Tibial nerve (tissue), 4 donors: Measurements from ENCODE around the gene AAK1. TPM values are rescaled to one million over a fixed set of nuclear protein-coding genes. Genes with fewer than 3 reads are reported as not detected.

ENCODE experiments used
- DNase-seq, 2 donors: peaks; one replicate each; pipeline ENCODE4 v3.0.0-alpha.2; 2019; ENCODE audit warnings: low spot score in 2 of 2
- H3K27ac ChIP-seq, 4 donors: fragments of 200-600 bp; sonication (generic) in 3 of 4; one replicate each; pipeline ENCODE4 v1.5.1; 2017 to 2019; ENCODE audit warnings: mild to moderate bottlenecking in 1 of 4
- H3K27me3 ChIP-seq, 2 donors: fragments of 200-600 bp; sonication (generic) in 1 of 2; one replicate each; pipeline versions ENCODE4 v1.5.1 to v1.6.0; 2017 to 2019
- H3K36me3 ChIP-seq, 3 donors: fragments of 200-600 bp; sonication (generic); one replicate each; pipeline ENCODE4 v1.5.1; 2018 to 2019
- H3K4me1 ChIP-seq, 4 donors: fragments of 200-600 bp; sonication (generic) in 3 of 4; one replicate each; pipeline ENCODE4 v1.5.1; 2017 to 2019
- H3K4me3 ChIP-seq, 4 donors: fragments of 200-600 bp; sonication (generic) in 3 of 4; one replicate each; pipeline ENCODE4 v1.5.1; 2017 to 2019; ENCODE audit warnings: mild to moderate bottlenecking in 1 of 4, moderate library complexity in 1 of 4
- H3K9me3 ChIP-seq, 4 donors: fragments of 200-600 bp; sonication (generic) in 3 of 4; one replicate each; pipeline ENCODE4 v1.5.1; 2017 to 2019
- CTCF ChIP-seq, 5 experiments: fragments of 200-600 bp in 3 of 5; fragments of 450-650 bp in 2 of 5; sonication (generic) in 3 of 5; IDR thresholded peaks; one replicate each; pipeline ENCODE4 v1.5.1; 2016 to 2019; ENCODE audit warnings: antibody characterized with exemption in 5 of 5, mild to moderate bottlenecking in 3 of 5, moderate library complexity in 2 of 5
- EP300 ChIP-seq, 2 donors: sonication (generic); formaldehyde crosslinking; IDR thresholded peaks; one replicate each; pipeline ENCODE4 v1.6.1; 2017; ENCODE audit warnings: antibody characterized with exemption in 2 of 2, mild to moderate bottlenecking in 1 of 2
- POLR2A ChIP-seq, 2 donors: fragments of 450-650 bp; IDR thresholded peaks; one replicate each; pipeline ENCODE4 v1.6.1; 2017; ENCODE audit warnings: antibody characterized with exemption in 2 of 2, mild to moderate bottlenecking in 2 of 2, moderate library complexity in 2 of 2
- WGBS, 2 donors: methylation state at CpG; one replicate each; pipeline ENCODE4 v1.1.5; 2018; 5-methylcytosine and 5-hydroxymethylcytosine counted together
- total RNA-seq, 4 donors: library from RNA; depleted of rRNA; stranded (reverse); fragments of >200 nt; gene quantifications; one replicate each; pipeline ENCODE4 v1.1.0, GENCODE V29; 2016

Gene AAK1
- total RNA-seq, 4 donors from 2014 or later: 29.2 to 70.5 (median 44.5) TPM

GRCh38 chr2:69518841-69519240 is 124.7 kb downstream of the AAK1 start:
- H3K4me3 ChIP-seq: no peak overlapping the region
- H3K36me3 ChIP-seq: peaks cover 0 to 70% (median 10%) of the 10 kb centered on the region in 3 donors
- WGBS, 2 donors: 62 to 74% methylated on average over 6 of the region's 6 CpGs
- H3K27ac ChIP-seq: peak overlapping the region in 1 of 4 donors; percentile 57
- TF ChIP-seq CTCF (IDR thresholded peaks at IDR 0.05): no peak
- TF ChIP-seq EP300 (IDR thresholded peaks at IDR 0.05): no peak
- no peak for TF ChIP-seq POLR2A (IDR thresholded peaks at IDR 0.05)
- DNase-seq: peak in 1 of 2 donors; percentile 17
- H3K9me3 ChIP-seq: no peaks in the 10 kb centered on the region
- H3K27me3 ChIP-seq: no peaks in the 10 kb centered on the region
- peaks cover 0 to 10% (median 0%) of the 10 kb centered on the region in 4 donors for H3K4me1 ChIP-seq

- H3K27me3 ChIP-seq: no peaks in the 10 kb centered on the region
- H3K36me3 ChIP-seq: peaks cover 0 to 71% (median 10%) of the 10 kb centered on the region in 3 donors
- peak in 1 of 2 donors; percentile 29 for TF ChIP-seq EP300 (IDR thresholded peaks at IDR 0.05)
- no peak for TF ChIP-seq CTCF (IDR thresholded peaks at IDR 0.05)
- no peak overlapping the region for H3K4me3 ChIP-seq
- WGBS, 2 donors: 77 to 78% methylated on average over 7 of the region's 7 CpGs
- no peak for DNase-seq
- no peaks in the 10 kb centered on the region for H3K9me3 ChIP-seq
- peak overlapping the region in 2 of 4 donors; percentile 55 to 64 for H3K27ac ChIP-seq
- peaks cover 0 to 10% (median 0%) of the 10 kb centered on the region in 4 donors for H3K4me1 ChIP-seq
These were observed 126.1 kb downstream of the AAK1 start for GRCh38 chr2:69517410-69517809.

- Histone ChIP-seq H3K9me3 (no peaks in the 10 kb centered on the region), H3K27ac (peak overlapping the region in 1 of 4 donors; percentile 19), H3K27me3 (no peaks in the 10 kb centered on the region), H3K36me3 (peaks cover 0 to 75% (median 10%) of the 10 kb centered on the region in 3 donors), H3K4me3 (no peak overlapping the region), H3K4me1 (peaks cover 0 to 10% (median 0%) of the 10 kb centered on the region in 4 donors)
- 74 to 76% methylated on average over 1 of the region's 1 CpG for WGBS, 2 donors
- TF ChIP-seq EP300 (IDR thresholded peaks at IDR 0.05) (no peak), POLR2A (IDR thresholded peaks at IDR 0.05) (no peak), CTCF (IDR thresholded peaks at IDR 0.05) (no peak)
- DNase-seq: no peak
These were observed 128.7 kb downstream of the AAK1 start for GRCh38 chr2:69514819-69515218.

- H3K27me3 ChIP-seq: no peaks in the 10 kb centered on the region
- peaks cover 0 to 78% (median 9%) of the 10 kb centered on the region in 3 donors for H3K36me3 ChIP-seq
- DNase-seq: no peak
- TF ChIP-seq POLR2A (IDR thresholded peaks at IDR 0.05) (no peak), CTCF (IDR thresholded peaks at IDR 0.05) (no peak), EP300 (IDR thresholded peaks at IDR 0.05) (no peak)
- no peak overlapping the region for H3K4me3 ChIP-seq
- 78 to 84% methylated on average over 2 of the region's 2 CpGs for WGBS, 2 donors
- peak overlapping the region in 1 of 4 donors; percentile 19 for H3K27ac ChIP-seq
- H3K4me1 ChIP-seq: peaks cover 0 to 9% (median 0%) of the 10 kb centered on the region in 4 donors
- H3K9me3 ChIP-seq: no peaks in the 10 kb centered on the region
These were observed 129.1 kb downstream of the AAK1 start for GRCh38 chr2:69514406-69514805.

- no peaks in the 10 kb centered on the region for H3K4me1 ChIP-seq
- H3K4me3 ChIP-seq: no peak overlapping the region
- H3K27me3 ChIP-seq: no peaks in the 10 kb centered on the region
- H3K27ac ChIP-seq: no peak overlapping the region
- H3K9me3 ChIP-seq: no peaks in the 10 kb centered on the region
- DNase-seq: no peak
- H3K36me3 ChIP-seq: peaks cover 0 to 79% (median 0%) of the 10 kb centered on the region in 3 donors
- TF ChIP-seq POLR2A (IDR thresholded peaks at IDR 0.05) (no peak), EP300 (IDR thresholded peaks at IDR 0.05) (no peak), CTCF (IDR thresholded peaks at IDR 0.05) (no peak)
- WGBS, 2 donors: 73 to 94% methylated on average over 3 of the region's 3 CpGs
These were observed 131.1 kb downstream of the AAK1 start for GRCh38 chr2:69512446-69512845.
